ENCODE data around the gene CUBN. TPM values are rescaled to one million over a fixed set of nuclear protein-coding genes. Genes with fewer than 3 reads are reported as not detected.

CUBN gene
- total RNA-seq, 4 donors from 2014 or later = 0.37 to 1.5 (median 1.1) TPM

DNA sequence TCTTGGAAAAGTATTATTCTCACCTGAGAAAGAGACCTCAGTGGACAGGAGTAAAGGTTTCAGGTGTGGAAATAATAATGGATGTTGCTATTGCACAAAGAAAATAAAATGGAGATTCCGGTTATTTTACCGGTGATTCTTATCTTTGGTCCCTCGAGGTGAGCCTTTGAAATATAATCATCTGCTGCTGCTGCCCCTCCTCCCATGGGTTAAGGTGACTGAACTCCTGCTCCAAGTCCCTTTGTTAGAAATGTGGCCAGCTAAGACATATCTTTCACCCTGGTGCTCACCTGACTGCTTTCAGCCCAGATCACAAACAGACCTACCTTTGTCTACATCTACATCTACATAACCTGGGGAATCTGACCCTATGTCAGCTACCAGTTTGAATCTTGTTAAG, 5.7 kb downstream of the CUBN start:
- intact Hi-C loops (cut with DNase I; ENCODE audit: low total_unique reads) = no loop called here
- no peak overlapping the region for H3K4me3 ChIP-seq
- TF ChIP-seq POLR2AphosphoS5 (IDR thresholded peaks at IDR 0.05) = no peak
- TF ChIP-seq, protein P1, sequence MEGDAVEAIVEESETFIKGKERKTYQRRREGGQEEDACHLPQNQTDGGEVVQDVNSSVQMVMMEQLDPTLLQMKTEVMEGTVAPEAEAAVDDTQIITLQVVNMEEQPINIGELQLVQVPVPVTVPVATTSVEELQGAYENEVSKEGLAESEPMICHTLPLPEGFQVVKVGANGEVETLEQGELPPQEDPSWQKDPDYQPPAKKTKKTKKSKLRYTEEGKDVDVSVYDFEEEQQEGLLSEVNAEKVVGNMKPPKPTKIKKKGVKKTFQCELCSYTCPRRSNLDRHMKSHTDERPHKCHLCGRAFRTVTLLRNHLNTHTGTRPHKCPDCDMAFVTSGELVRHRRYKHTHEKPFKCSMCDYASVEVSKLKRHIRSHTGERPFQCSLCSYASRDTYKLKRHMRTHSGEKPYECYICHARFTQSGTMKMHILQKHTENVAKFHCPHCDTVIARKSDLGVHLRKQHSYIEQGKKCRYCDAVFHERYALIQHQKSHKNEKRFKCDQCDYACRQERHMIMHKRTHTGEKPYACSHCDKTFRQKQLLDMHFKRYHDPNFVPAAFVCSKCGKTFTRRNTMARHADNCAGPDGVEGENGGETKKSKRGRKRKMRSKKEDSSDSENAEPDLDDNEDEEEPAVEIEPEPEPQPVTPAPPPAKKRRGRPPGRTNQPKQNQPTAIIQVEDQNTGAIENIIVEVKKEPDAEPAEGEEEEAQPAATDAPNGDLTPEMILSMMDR (IDR thresholded peaks at IDR 0.05) = no peak
- no peak for TF ChIP-seq EP300 (IDR thresholded peaks at IDR 0.05; ENCODE audit: low read depth)
- TF ChIP-seq POLR2A (IDR thresholded peaks at IDR 0.05) = no peak
- H3K4me1 ChIP-seq = no peaks in the 10 kb centered on the region
- no peak overlapping the region for H3K27ac ChIP-seq
- in situ Hi-C loops (cut with MboI; ENCODE audit: low pct_ligation_motif_present in 1 of 4, low pct_unique_long_range_greater_than_20kb in 1 of 4, low sequenced_read_pairs in 3 of 4) = no loop called here
- WGBS, 2 donors (ENCODE audit: low coverage in 1 of 2) = 65 to 91% methylated on average over 3 of the region's 3 CpGs
- no peak for DNase-seq
- H3K36me3 ChIP-seq = no peaks in the 10 kb centered on the region
- H3K27me3 ChIP-seq = no peaks in the 10 kb centered on the region
- H3K9me3 ChIP-seq = no peaks in the 10 kb centered on the region

DNA sequence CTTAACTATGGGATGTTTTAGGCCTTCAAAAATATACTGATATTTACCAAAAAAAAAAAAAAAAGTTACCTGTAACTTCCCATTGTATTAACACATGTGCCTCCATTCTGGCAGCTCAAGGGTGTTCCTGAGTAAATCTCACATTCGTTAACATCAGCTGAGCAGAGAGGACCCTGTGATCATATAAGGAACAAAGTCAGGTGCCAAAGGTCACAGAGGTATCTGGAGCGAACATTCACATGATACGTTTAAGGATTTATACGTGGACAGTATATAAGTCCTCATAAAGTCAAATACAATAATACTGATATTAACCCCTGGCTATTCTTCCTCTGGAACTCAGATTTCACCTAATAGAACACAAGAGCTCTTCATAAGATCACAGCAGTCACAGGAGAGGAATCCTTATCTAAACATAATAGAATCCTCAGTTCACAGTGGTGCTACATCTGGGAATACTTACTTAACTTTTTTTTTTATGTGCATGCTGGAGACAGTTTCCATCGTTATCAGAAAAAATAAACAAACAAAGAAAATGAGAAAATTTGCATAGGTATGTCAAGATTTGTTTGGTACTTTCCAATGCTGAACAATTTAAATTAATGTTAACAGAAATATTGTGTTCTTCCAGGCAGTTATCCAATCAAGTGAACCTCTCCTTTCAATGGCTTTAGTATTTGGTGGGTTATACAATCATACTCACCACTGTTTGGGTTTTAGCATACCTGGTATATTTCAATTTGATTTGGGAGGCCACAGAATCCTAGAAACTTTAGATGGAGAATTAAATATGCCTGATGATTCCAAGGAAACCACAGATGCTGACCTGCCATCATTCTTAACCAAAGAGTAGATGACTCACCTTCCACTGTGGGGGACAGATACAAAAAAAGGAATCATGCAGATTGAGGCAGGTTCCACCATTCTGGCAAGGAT, 6.6 kb downstream of the CUBN start:
- Histone ChIP-seq H3K4me3 (no peak overlapping the region), H3K4me1 (no peaks in the 10 kb centered on the region), H3K27ac (no peak overlapping the region), H3K36me3 (no peaks in the 10 kb centered on the region), H3K27me3 (no peaks in the 10 kb centered on the region), H3K9me3 (no peaks in the 10 kb centered on the region)
- intact Hi-C loops (cut with DNase I; ENCODE audit: low total_unique reads) (no loop called here), in situ Hi-C loops (cut with MboI; ENCODE audit: low pct_ligation_motif_present in 1 of 4, low pct_unique_long_range_greater_than_20kb in 1 of 4, low sequenced_read_pairs in 3 of 4) (no loop called here)
- 49 to 72% methylated on average over 5 of the region's 5 CpGs for WGBS, 2 donors (ENCODE audit: low coverage in 1 of 2)
- no peak for DNase-seq
- TF ChIP-seq, protein P1 (IDR thresholded peaks at IDR 0.05) = no peak
- no peak for TF ChIP-seq POLR2AphosphoS5 (IDR thresholded peaks at IDR 0.05)
- TF ChIP-seq POLR2A (IDR thresholded peaks at IDR 0.05) = no peak
- TF ChIP-seq EP300 (IDR thresholded peaks at IDR 0.05; ENCODE audit: low read depth) = no peak

DNA sequence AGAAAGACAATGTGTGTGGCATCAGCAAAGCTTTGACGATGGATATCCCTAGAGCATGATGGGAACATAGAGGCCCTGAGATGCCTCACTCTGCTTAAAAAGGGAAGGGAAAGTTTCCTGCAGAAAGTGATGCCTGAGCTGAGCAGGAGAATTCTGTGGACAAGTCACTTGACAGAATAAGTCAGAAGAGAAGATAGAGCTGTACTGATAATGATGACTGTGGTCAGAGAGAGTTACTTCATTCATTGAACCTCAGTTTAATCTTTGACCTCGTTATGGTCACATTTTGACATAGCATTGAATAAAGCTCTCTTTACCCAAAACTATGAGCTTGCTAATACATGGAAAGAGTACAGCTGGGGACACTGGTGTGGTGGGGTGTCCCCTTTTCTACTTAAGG, 7.6 kb downstream of the CUBN start:
- H3K4me1 ChIP-seq = no peaks in the 10 kb centered on the region
- no peak overlapping the region for H3K27ac ChIP-seq

DNA sequence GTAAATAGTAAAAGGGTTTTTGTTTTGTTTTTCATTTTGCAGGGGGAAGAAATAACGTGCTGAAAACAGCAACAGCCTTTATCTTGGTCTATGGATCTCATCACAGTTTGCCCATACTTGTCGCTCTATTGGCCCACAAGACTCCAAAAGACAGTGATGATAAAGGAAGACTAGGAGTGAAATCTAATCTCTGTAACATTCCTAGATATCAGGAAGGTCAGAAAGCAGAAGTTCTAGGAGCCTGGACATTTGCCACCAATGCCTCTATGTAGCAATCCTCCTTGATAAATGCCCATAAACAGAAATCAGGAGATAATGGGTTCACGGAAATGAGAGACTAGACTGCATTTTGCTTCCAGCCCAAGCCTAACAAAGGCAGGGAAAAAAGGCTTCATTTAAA, 8.9 kb downstream of the CUBN start:
- Histone ChIP-seq H3K27me3 (no peaks in the 10 kb centered on the region), H3K9me3 (no peaks in the 10 kb centered on the region), H3K27ac (no peak overlapping the region), H3K36me3 (no peaks in the 10 kb centered on the region), H3K4me1 (peaks cover 0 to 4% (median 2%) of the 10 kb centered on the region in 4 donors), H3K4me3 (no peak overlapping the region)
- no peak for TF ChIP-seq POLR2A (IDR thresholded peaks at IDR 0.05)
- TF ChIP-seq EP300 (IDR thresholded peaks at IDR 0.05; ENCODE audit: low read depth) = no peak
- TF ChIP-seq, protein P1 (IDR thresholded peaks at IDR 0.05) = no peak
- no peak for TF ChIP-seq POLR2AphosphoS5 (IDR thresholded peaks at IDR 0.05)
- no peak for DNase-seq
- 82 to 100% methylated on average over 2 to 3 of the region's 3 CpGs for WGBS, 2 donors (ENCODE audit: low coverage in 1 of 2)
- in situ Hi-C loops (cut with MboI; ENCODE audit: low pct_ligation_motif_present in 1 of 4, low pct_unique_long_range_greater_than_20kb in 1 of 4, low sequenced_read_pairs in 3 of 4) (no loop called here), intact Hi-C loops (cut with DNase I; ENCODE audit: low total_unique reads) (no loop called here)

More for the DNA sequence above, 7.6 kb downstream of the CUBN start:
- WGBS, 2 donors (ENCODE audit: low coverage in 1 of 2) = 76 to 94% methylated on average over 2 of the region's 2 CpGs
- no peaks in the 10 kb centered on the region for H3K27me3 ChIP-seq
- intact Hi-C loops (cut with DNase I; ENCODE audit: low total_unique reads) = no loop called here
- DNase-seq = no peak
- in situ Hi-C loops (cut with MboI; ENCODE audit: low pct_ligation_motif_present in 1 of 4, low pct_unique_long_range_greater_than_20kb in 1 of 4, low sequenced_read_pairs in 3 of 4) = no loop called here
- TF ChIP-seq, protein P1 (IDR thresholded peaks at IDR 0.05) = no peak
- TF ChIP-seq POLR2A (IDR thresholded peaks at IDR 0.05) = no peak
- no peak for TF ChIP-seq POLR2AphosphoS5 (IDR thresholded peaks at IDR 0.05)
- TF ChIP-seq EP300 (IDR thresholded peaks at IDR 0.05; ENCODE audit: low read depth) = no peak
- H3K36me3 ChIP-seq = no peaks in the 10 kb centered on the region
- no peaks in the 10 kb centered on the region for H3K9me3 ChIP-seq
- no peak overlapping the region for H3K4me3 ChIP-seq

All from transverse colon (tissue), 4 donors.